Spinal cord (tissue), 10 donors: ENCODE measurements around the gene ST14. TPM values are rescaled to one million over a fixed set of nuclear protein-coding genes. Genes with fewer than 3 reads are reported as not detected.

Experiments
- DNase-seq, 6 donors: peaks; one replicate each; pipeline versions ENCODE4 v3.0.0 to v3.0.0-alpha.2; 2013 to 2015; ENCODE audit warnings: low spot score in 6 of 6, low read depth in 4 of 6
- H3K27ac ChIP-seq: one replicate; pipeline ENCODE4 v1.5.1; 2013; ENCODE audit warnings: low read depth, low read length, control low read depth
- H3K27me3 ChIP-seq: one replicate; pipeline ENCODE4 v1.6.1; 2013; ENCODE audit warnings: low read length; ENCODE audit not compliant: control insufficient read depth, insufficient read depth
- H3K36me3 ChIP-seq: one replicate; pipeline ENCODE4 v1.6.1; 2013; ENCODE audit warnings: low read length; ENCODE audit not compliant: control insufficient read depth, insufficient read depth
- H3K4me1 ChIP-seq: one replicate; pipeline ENCODE4 v1.6.1; 2013; ENCODE audit warnings: low read length; ENCODE audit not compliant: control insufficient read depth, insufficient read depth
- H3K4me3 ChIP-seq: one replicate; pipeline ENCODE4 v1.5.1; 2013; ENCODE audit warnings: low read depth, low read length, control low read depth
- H3K9me3 ChIP-seq: one replicate; pipeline ENCODE4 v1.6.1; 2013; ENCODE audit warnings: low read length; ENCODE audit not compliant: control insufficient read depth, insufficient read depth
- WGBS: methylation state at CpG from one replicate; pipeline ENCODE4 v1.1.5; 2013; ENCODE audit warnings: missing lambda C conversion rate; ENCODE audit not compliant: insufficient coverage; 5-methylcytosine and 5-hydroxymethylcytosine counted together
- long read RNA-seq, 4 donors: transcript quantifications; one replicate each; lab custom pipeline, GENCODE V29; 2026
- polyA plus RNA-seq, 2 donors: library from polyadenylated mRNA; unstranded; fragments of 120-200 nt; gene quantifications; one replicate each; pipeline ENCODE4 v1.2.1, GENCODE V29; 2013; ENCODE audit not compliant: insufficient read length in 2 of 2
- total RNA-seq, 2 donors: library from RNA; depleted of rRNA in 1 of 2; stranded (reverse); fragments of 120-200 nt in 1 of 2; fragments of >200 nt in 1 of 2; gene quantifications; one replicate each; pipeline versions ENCODE4 v1.2.3 to v1.2.4, GENCODE V29; 2013 to 2014
- donor health status: healthy.

ST14 gene
- total RNA-seq = under 1 TPM; 0.89 to 0.99 TPM
- 1 to 10 TPM; 1.6 to 2.8 TPM for polyA plus RNA-seq
- long read RNA-seq, donor 1 = 0 reads
- long read RNA-seq, donor 2 = 0 reads
- long read RNA-seq, donor 3 = 0 reads
- long read RNA-seq, donor 4, transcript ST14-201 (19 exons, 3,539 nt) = major isoform, 5 of 10 reads
- long read RNA-seq, donor 4, partial matches to known transcripts = 5 of 10 reads
- long read RNA-seq, donor 4, other reads (novel, unspliced or antisense) = 0 of 10 reads

GRCh38 chr11:130159657-130160497 is at the start of gene ST14:
Gene ST14, plus strand, starts transcription at chr11:130159782. Its CDS starts 198 bp downstream, at chr11:130159980.
- Histone ChIP-seq H3K4me3 (no peak within 1 kb of the TSS), H3K4me1 (peaks cover 16% of the 10 kb centered on the region), H3K36me3 (no peaks in the 10 kb centered on the region), H3K27me3 (peaks cover 43% of the 10 kb centered on the region), H3K9me3 (no peaks in the 10 kb centered on the region), H3K27ac (no peak within 1 kb of the TSS)
- 2% methylated on average over 85 of the region's 89 CpGs for WGBS
- DNase-seq = no peak

DNA sequence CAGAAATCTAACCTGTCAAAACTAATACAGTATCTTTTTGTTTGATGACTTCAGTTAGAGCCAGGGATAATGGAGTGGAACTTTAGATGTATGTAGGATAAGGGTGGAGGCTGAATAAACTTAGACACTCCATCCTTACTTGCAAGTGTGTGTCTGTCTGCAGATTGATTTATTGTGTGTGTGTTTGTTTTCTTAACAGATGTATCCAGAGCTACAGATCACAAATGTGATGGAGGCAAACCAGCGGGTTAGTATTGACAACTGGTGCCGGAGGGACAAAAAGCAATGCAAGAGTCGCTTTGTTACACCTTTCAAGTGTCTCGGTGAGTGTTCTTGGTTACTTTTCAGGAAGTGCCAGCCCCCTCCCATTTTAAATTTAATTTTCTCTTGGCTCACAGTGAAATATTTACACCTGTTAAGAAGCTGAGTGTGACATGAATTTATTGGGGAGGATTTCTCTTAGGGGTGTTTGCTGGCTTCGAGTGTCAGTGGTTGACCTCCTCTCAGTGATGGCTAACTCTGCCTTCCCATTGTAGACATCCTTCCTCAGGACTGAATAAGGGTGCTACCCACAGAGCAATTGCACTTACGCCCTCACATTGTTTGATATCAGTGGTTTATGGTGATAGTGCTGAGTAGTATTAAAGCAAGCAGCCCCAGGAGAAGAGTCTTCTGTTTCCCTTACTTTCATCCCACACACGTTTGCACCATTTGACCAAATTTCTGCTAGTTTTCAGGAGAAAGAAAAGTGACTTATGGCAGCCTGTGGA is 49.1 kb upstream of the ST14 start:
- H3K4me3 ChIP-seq = no peak overlapping the region
- no peak for DNase-seq
- peaks cover 4% of the 10 kb centered on the region for H3K36me3 ChIP-seq
- no peaks in the 10 kb centered on the region for H3K4me1 ChIP-seq
- no peaks in the 10 kb centered on the region for H3K27me3 ChIP-seq
- no peak overlapping the region for H3K27ac ChIP-seq
- no CpG with 5 or more reads among the region's 7 CpGs for WGBS
- no peaks in the 10 kb centered on the region for H3K9me3 ChIP-seq

- no peaks in the 10 kb centered on the region for H3K9me3 ChIP-seq
- H3K36me3 ChIP-seq = peaks cover 4% of the 10 kb centered on the region
- no peak for DNase-seq
- H3K4me3 ChIP-seq = no peak overlapping the region
- 92% methylated on average over 6 of the region's 10 CpGs for WGBS
- H3K27ac ChIP-seq = no peak overlapping the region
- no peaks in the 10 kb centered on the region for H3K4me1 ChIP-seq
- no peaks in the 10 kb centered on the region for H3K27me3 ChIP-seq
Measured at GRCh38 chr11:130112071-130112830, 47.3 kb upstream of the ST14 start.

DNA sequence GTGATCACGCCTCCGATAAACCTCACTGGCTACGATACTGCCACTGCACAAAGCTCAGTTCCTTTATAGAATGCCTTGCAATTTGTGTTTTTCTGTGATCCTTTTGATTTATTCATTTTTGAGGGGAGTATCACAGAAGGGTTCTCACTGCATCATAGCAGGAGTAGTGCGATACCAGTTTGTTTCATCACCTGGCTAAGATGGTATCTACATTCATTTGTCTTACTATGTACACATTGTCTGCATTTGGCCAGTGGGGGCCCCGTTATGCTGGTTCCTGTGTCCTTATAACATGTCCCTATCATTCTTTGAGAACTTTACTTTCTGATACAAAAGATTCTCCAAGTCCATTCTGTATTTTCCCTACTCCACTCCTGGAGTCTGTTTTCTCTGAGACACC is 45.3 kb upstream of the ST14 start:
- WGBS = 75% methylated on average over 1 of the region's 5 CpGs
- no peaks in the 10 kb centered on the region for H3K4me1 ChIP-seq
- no peak overlapping the region for H3K27ac ChIP-seq
- no peaks in the 10 kb centered on the region for H3K27me3 ChIP-seq
- no peak overlapping the region for H3K4me3 ChIP-seq
- no peaks in the 10 kb centered on the region for H3K9me3 ChIP-seq
- peaks cover 4% of the 10 kb centered on the region for H3K36me3 ChIP-seq
- DNase-seq = no peak

DNA sequence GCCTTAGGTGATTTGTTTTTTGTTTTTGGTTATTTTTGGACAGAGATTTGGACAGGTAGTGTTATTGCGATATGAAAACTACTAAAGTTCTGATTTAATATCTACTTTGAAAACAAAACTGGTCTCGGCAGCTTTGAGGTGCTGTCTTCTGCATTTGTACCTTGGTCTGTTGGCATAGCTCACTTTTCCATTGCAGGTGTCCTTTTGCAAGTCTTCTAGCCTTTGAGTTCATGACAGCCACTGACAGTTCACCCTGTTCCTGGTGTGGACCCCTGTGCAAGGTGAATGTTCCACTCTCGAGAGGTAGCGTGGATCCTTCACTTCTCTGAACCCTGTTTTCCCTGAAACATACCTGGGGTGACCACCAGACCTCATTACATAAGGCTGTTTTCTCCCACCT is 44.9 kb upstream of the ST14 start:
- H3K36me3 ChIP-seq = peaks cover 4% of the 10 kb centered on the region
- 100% methylated on average over 2 of the region's 4 CpGs for WGBS
- H3K27ac ChIP-seq = no peak overlapping the region
- H3K4me3 ChIP-seq = no peak overlapping the region
- no peak for DNase-seq
- H3K27me3 ChIP-seq = no peaks in the 10 kb centered on the region
- H3K9me3 ChIP-seq = no peaks in the 10 kb centered on the region
- H3K4me1 ChIP-seq = no peaks in the 10 kb centered on the region

DNA sequence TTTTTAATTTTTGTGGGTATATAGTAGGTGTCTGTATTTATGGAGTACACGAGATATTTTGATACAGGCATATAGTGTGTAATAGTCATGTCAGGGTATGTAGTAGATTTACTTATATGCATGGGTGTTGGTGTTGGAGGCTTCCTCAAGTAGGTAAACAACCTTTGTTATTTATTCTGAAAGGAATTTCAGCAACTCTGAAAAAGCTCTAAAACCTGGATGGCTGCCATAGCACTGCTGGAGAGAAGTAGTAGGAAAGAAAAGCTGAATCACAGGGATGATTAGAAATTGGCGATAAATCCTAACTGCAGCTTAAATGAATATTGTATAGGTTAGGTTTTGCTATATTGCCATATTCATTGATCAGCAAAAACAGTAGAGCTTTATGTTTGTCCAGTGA is 44.4 kb upstream of the ST14 start:
- H3K4me1 ChIP-seq = no peaks in the 10 kb centered on the region
- H3K9me3 ChIP-seq = no peaks in the 10 kb centered on the region
- no peak overlapping the region for H3K4me3 ChIP-seq
- no peak overlapping the region for H3K27ac ChIP-seq
- H3K27me3 ChIP-seq = no peaks in the 10 kb centered on the region
- H3K36me3 ChIP-seq = peaks cover 4% of the 10 kb centered on the region
- WGBS = 80% methylated on average over 1 of the region's 2 CpGs
- DNase-seq = peak in 2 of 6 donors; percentile 49 to 55

DNA sequence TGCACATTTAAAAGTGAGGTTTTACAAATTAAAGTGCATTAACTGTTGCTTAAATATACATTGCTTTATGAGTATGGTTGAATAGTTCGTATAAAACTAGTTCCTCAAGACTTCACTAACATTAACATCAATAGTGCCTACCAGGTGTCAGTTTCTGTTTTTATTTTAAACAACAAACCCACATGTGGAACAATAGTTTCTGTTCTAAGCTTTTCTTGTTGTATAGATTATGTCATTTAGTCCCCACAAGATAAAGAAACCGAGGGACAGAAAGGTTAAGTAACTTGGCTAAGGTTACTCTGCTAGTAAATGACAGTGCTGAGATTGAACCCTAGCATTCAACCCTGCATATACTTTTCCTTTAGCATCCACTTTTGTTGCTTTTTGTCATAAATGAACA is 41.4 kb upstream of the ST14 start:
- Histone ChIP-seq H3K27ac (no peak overlapping the region), H3K9me3 (no peaks in the 10 kb centered on the region), H3K36me3 (peaks cover 17% of the 10 kb centered on the region), H3K4me1 (no peaks in the 10 kb centered on the region), H3K4me3 (no peak overlapping the region), H3K27me3 (no peaks in the 10 kb centered on the region)
- no CpG with 5 or more reads among the region's 2 CpGs for WGBS
- no peak for DNase-seq

- Histone ChIP-seq H3K4me3 (no peak overlapping the region), H3K9me3 (no peaks in the 10 kb centered on the region), H3K4me1 (peaks cover 1% of the 10 kb centered on the region), H3K27me3 (no peaks in the 10 kb centered on the region), H3K27ac (no peak overlapping the region), H3K36me3 (peaks cover 23% of the 10 kb centered on the region)
- no peak for DNase-seq
- 91% methylated on average over 7 of the region's 9 CpGs for WGBS
Measured at GRCh38 chr11:130118636-130119387, 40.8 kb upstream of the ST14 start.
